B cell (primary cell): ENCODE results near the gene TTC38. TPM values are rescaled to one million over a fixed set of nuclear protein-coding genes. Genes with fewer than 3 reads are reported as not detected.

Experiments used
- ATAC-seq: fragments of 200-7000 bp; cut with Tn5 transposase; one replicate; pipeline ENCODE4 v1.10.0; 2021; ENCODE audit warnings: low read depth, mild to moderate bottlenecking, moderate number of reproducible peaks, moderate library complexity
- CTCF ChIA-PET: fragments of 350-600 bp; sonication (Branson Sonifier 250); formaldehyde crosslinking; loops from one replicate; lab custom pipeline; 2021; ENCODE audit warnings: antibody characterized with exemption, inconsistent platforms; lab: Charles Lee
- POLR2A ChIA-PET: fragments of 350-600 bp; sonication (Branson Sonifier 250); formaldehyde crosslinking; loops from one replicate; lab custom pipeline; 2021; ENCODE audit warnings: antibody characterized with exemption; lab: Charles Lee
- DNase-seq: peaks from one replicate; pipeline ENCODE4 v3.0.0; 2013
- H2AFZ ChIP-seq: 2 replicates; pipeline ENCODE4 v1.6.1; 2012; ENCODE audit warnings: mild to moderate bottlenecking, low read depth, low read length; ENCODE audit not compliant: insufficient read depth, poor library complexity, severe bottlenecking
- H3K27ac ChIP-seq, 2 donors: 1 replicate in 1 of 2; 2 replicates in 1 of 2; pipeline ENCODE4 v1.5.1; 2012 to 2013; ENCODE audit warnings: low read length in 2 of 2, mild to moderate bottlenecking in 2 of 2, moderate library complexity in 1 of 2
- H3K27me3 ChIP-seq, 4 experiments: fragments of 200-600 bp in 1 of 4; sonication (generic) in 1 of 4; replicated peaks in 1 of 4; 1 replicate in 2 of 4; 2 replicates in 2 of 4; pipeline versions ENCODE4 v1.6.1 to v1.7.0; 2013 to 2016; ENCODE audit warnings: low read length in 3 of 4, mild to moderate bottlenecking in 2 of 4, mixed read lengths in 1 of 4, moderate library complexity in 1 of 4; ENCODE audit not compliant: insufficient read depth in 4 of 4, control insufficient read depth in 3 of 4; ENCODE audit errors: control extremely low read depth in 1 of 4
- H3K36me3 ChIP-seq, 2 experiments: replicated peaks in 1 of 2; 1 replicate in 1 of 2; 2 replicates in 1 of 2; pipeline versions ENCODE4 v1.6.1 to v1.7.1; 2013; ENCODE audit warnings: low read length in 1 of 2; ENCODE audit not compliant: insufficient read depth in 2 of 2, control insufficient read depth in 1 of 2; ENCODE audit errors: control extremely low read depth in 1 of 2, extremely low read depth in 1 of 2
- H3K4me1 ChIP-seq, 2 donors: fragments of 200-600 bp in 1 of 2; sonication (generic) in 1 of 2; 1 replicate in 1 of 2; 2 replicates in 1 of 2; pipeline versions ENCODE4 v1.5.1 to v1.6.1; 2013 to 2017; ENCODE audit warnings: low read length in 2 of 2; ENCODE audit not compliant: control insufficient read depth in 2 of 2, insufficient read depth in 2 of 2
- H3K4me2 ChIP-seq: replicated peaks from 2 replicates; pipeline ENCODE3; 2012; ENCODE audit warnings: mild to moderate bottlenecking, low read depth, low read length; ENCODE audit not compliant: poor library complexity, severe bottlenecking
- H3K4me3 ChIP-seq, 5 experiments: fragments of 200-600 bp in 1 of 5; sonication (generic) in 1 of 5; 1 replicate in 3 of 5; 2 replicates in 2 of 5; pipeline versions ENCODE4 v1.5.1 to v1.7.0; 2011 to 2016; ENCODE audit warnings: low read length in 4 of 5, mild to moderate bottlenecking in 4 of 5, low read depth in 2 of 5, control low read depth in 1 of 5, moderate library complexity in 1 of 5; ENCODE audit not compliant: insufficient read depth in 1 of 5; ENCODE audit errors: control extremely low read depth in 1 of 5, extremely low read depth in 1 of 5
- H3K79me2 ChIP-seq: fragments of 200-600 bp; sonication (generic); one replicate; pipeline ENCODE4 v1.6.0; 2016; ENCODE audit warnings: low read length; ENCODE audit not compliant: control insufficient read depth, insufficient read depth
- H3K9ac ChIP-seq: fragments of 200-600 bp; sonication (generic); 2 replicates; pipeline ENCODE4 v1.6.1; 2017; ENCODE audit warnings: mild to moderate bottlenecking, low read length, moderate library complexity
- H3K9me3 ChIP-seq, 3 donors: one replicate each; pipeline versions ENCODE4 v1.6.1 to v1.7.1; 2013; ENCODE audit warnings: low read length in 2 of 3; ENCODE audit not compliant: control insufficient read depth in 2 of 3, insufficient read depth in 1 of 3; ENCODE audit errors: control extremely low read depth in 1 of 3
- H4K20me1 ChIP-seq: 2 replicates; pipeline ENCODE4 v1.6.0; 2012; ENCODE audit warnings: mild to moderate bottlenecking, low read length; ENCODE audit not compliant: insufficient read depth, control insufficient read depth, poor library complexity, severe bottlenecking
- H3K27ac Mint-ChIP-seq: one replicate; pipeline ENCODE4 v1.8.0; 2021; ENCODE audit warnings: mixed read lengths
- H3K27me3 Mint-ChIP-seq: one replicate; pipeline ENCODE4 v1.8.0; 2021; ENCODE audit warnings: mixed read lengths
- H3K4me1 Mint-ChIP-seq: one replicate; pipeline ENCODE4 v1.8.0; 2021; ENCODE audit warnings: mixed read lengths
- H3K4me3 Mint-ChIP-seq: one replicate; pipeline ENCODE4 v1.8.0; 2021; ENCODE audit warnings: mixed read lengths
- H3K9me3 Mint-ChIP-seq: one replicate; pipeline ENCODE4 v1.8.0; 2022; ENCODE audit warnings: mixed read lengths; ENCODE audit not compliant: insufficient read depth
- CTCF ChIP-seq: fragments of 200-600 bp; IDR thresholded peaks from one replicate; pipeline ENCODE4 v1.8.0; 2022; ENCODE audit warnings: antibody characterized with exemption, mild to moderate bottlenecking
- EZH2 ChIP-seq: IDR thresholded peaks from 2 replicates; pipeline ENCODE4 v1.6.1; 2012; ENCODE audit warnings: borderline replicate concordance, low read depth, mild to moderate bottlenecking, moderate library complexity, low read length; ENCODE audit not compliant: insufficient read depth, poor library complexity, severe bottlenecking
- WGBS: methylation state at CpG from one replicate; pipeline ENCODE4 v1.1.5; 2013; ENCODE audit warnings: missing lambda C conversion rate; ENCODE audit not compliant: insufficient coverage; 5-methylcytosine and 5-hydroxymethylcytosine counted together
- intact Hi-C: fragments of 100-400 bp; cut with micrococcal nuclease; formaldehyde crosslinking; loops from one replicate; pipeline ENCODE4 v1.10.0; 2022
- polyA plus RNA-seq: library from polyadenylated mRNA; depleted of rRNA; stranded (reverse); fragments of >200 nt; gene quantifications from 2 replicates; pipeline ENCODE4 v1.2.3, GENCODE V29; 2012
- total RNA-seq, 2 donors: library from RNA; stranded (reverse); fragments of 120-200 nt in 1 of 2; gene quantifications; 1 replicate in 1 of 2; 2 replicates in 1 of 2; pipeline versions ENCODE4 v1.2.3 to v1.2.4, GENCODE V29; 2013 to 2022

TTC38 gene
- total and polyA plus RNA-seq, 2 donors (not counting 1 experiment from before 2014, with no cell fraction given), result 10.8 to 13.3 TPM

- peaks cover 0 to 16% of the 10 kb centered on the region in 2 experiments for H3K36me3 ChIP-seq
- Mint-ChIP-seq H3K4me3 (no peak overlapping the region), H3K27me3 (no peaks in the 10 kb centered on the region), H3K9me3 (no peaks in the 10 kb centered on the region), H3K27ac (peak overlapping the region; percentile 56), H3K4me1 (peaks cover 16% of the 10 kb centered on the region)
- no peak overlapping the region for H3K9ac ChIP-seq
- ATAC-seq, result no peak
- H3K4me1 ChIP-seq, result peaks cover 0 to 29% of the 10 kb centered on the region in 2 donors
- H2AFZ ChIP-seq, result no peak overlapping the region
- CTCF ChIA-PET, result interaction anchor here (1.2 kb wide), 1 partner anchor 36 kb away, joined by 3 read pairs; no protein-coding TSS in a partner anchor
- H3K9me3 ChIP-seq, result no peaks in the 10 kb centered on the region
- no peaks in the 10 kb centered on the region for H3K27me3 ChIP-seq
- H3K4me3 ChIP-seq, result no peak overlapping the region
- POLR2A ChIA-PET, result interaction anchor here (0.6 kb wide), 2 partner anchors 10 to 27 kb away, joined by 3 read pairs; no protein-coding TSS in a partner anchor
- intact Hi-C loops, result no loop called here
- no peak for DNase-seq
- H3K4me2 ChIP-seq, result no peak overlapping the region
- H3K27ac ChIP-seq, result peak overlapping the region in 1 of 2 donors; percentile 55
- WGBS, result 97% methylated on average over 11 of the region's 12 CpGs
- H3K79me2 ChIP-seq, result no peaks in the 10 kb centered on the region
- TF ChIP-seq EZH2 (no peak), CTCF (no peak)
- no peaks in the 10 kb centered on the region for H4K20me1 ChIP-seq
Measured at GRCh38 chr22:46280063-46280817, 12.4 kb downstream of the TTC38 start.

- H3K4me3 ChIP-seq, result no peak overlapping the region
- no peaks in the 10 kb centered on the region for H3K27me3 ChIP-seq
- no peak for TF ChIP-seq CTCF
- no peak for TF ChIP-seq EZH2
- CTCF ChIA-PET, result interaction anchor here (1.0 to 1.2 kb wide), 2 partner anchors 14 to 35 kb away, joined by 3 read pairs; no protein-coding TSS in a partner anchor
- H3K9ac ChIP-seq, result no peak overlapping the region
- Mint-ChIP-seq H3K27ac (peak overlapping the region; percentile 56), H3K27me3 (no peaks in the 10 kb centered on the region), H3K9me3 (no peaks in the 10 kb centered on the region), H3K4me3 (no peak overlapping the region), H3K4me1 (peaks cover 17% of the 10 kb centered on the region)
- peaks cover 0 to 31% of the 10 kb centered on the region in 2 donors for H3K4me1 ChIP-seq
- POLR2A ChIA-PET, result interaction anchor here (0.6 kb wide), 1 partner anchor 27 kb away, joined by 3 read pairs; no protein-coding TSS in a partner anchor
- H2AFZ ChIP-seq, result no peak overlapping the region
- intact Hi-C loops, result no loop called here
- no peaks in the 10 kb centered on the region for H3K9me3 ChIP-seq
- peaks cover 0 to 7% of the 10 kb centered on the region in 2 experiments for H3K36me3 ChIP-seq
- peak; percentile 77 for ATAC-seq
- peak; percentile 50 for DNase-seq
- H3K4me2 ChIP-seq, result no peak overlapping the region
- no peaks in the 10 kb centered on the region for H3K79me2 ChIP-seq
- H3K27ac ChIP-seq, result peak overlapping the region in 1 of 2 donors; percentile 55
- WGBS, result 80% methylated on average over 18 of the region's 19 CpGs
- H4K20me1 ChIP-seq, result no peaks in the 10 kb centered on the region
Measured at GRCh38 chr22:46280999-46281623, 13.3 kb downstream of the TTC38 start.
